GM10266 (cell line): ENCODE measurements around the gene PTDSS2.

Experiments used
- DNase-seq: peaks from one replicate; pipeline ENCODE4 v3.0.0; 2012; ENCODE audit errors: extremely low spot score
- CTCF ChIP-seq: IDR thresholded peaks from 2 replicates; pipeline ENCODE4 v1.5.1; 2012; ENCODE audit warnings: mild to moderate bottlenecking, low read depth; ENCODE audit not compliant: control insufficient read depth, insufficient read depth; ENCODE audit errors: missing control alignments

The PTDSS2 gene

GRCh38 chr11:412641-413119, 37.4 kb upstream of the PTDSS2 start:
- no peak for DNase-seq
- no peak for TF ChIP-seq CTCF

- no peak for DNase-seq
- TF ChIP-seq CTCF: no peak
Observed at GRCh38 chr11:413120-414081, 36.7 kb upstream of the PTDSS2 start.

- no peak for TF ChIP-seq CTCF
Observed at GRCh38 chr11:414318-414857, 35.7 kb upstream of the PTDSS2 start.

GRCh38 chr11:415640-416041, 34.4 kb upstream of the PTDSS2 start:
- DNase-seq: no peak
- no peak for TF ChIP-seq CTCF

More at GRCh38 chr11:414318-414857, 35.7 kb upstream of the PTDSS2 start:
- no peak for DNase-seq

- no peak for DNase-seq
- no peak for TF ChIP-seq CTCF
Observed at GRCh38 chr11:416051-416756, 33.9 kb upstream of the PTDSS2 start.

GRCh38 chr11:416757-417621, 33.1 kb upstream of the PTDSS2 start:
- DNase-seq: no peak
- no peak for TF ChIP-seq CTCF
